Measurements from ENCODE around the gene MLLT1. TPM values are rescaled to one million over a fixed set of nuclear protein-coding genes. Genes with fewer than 3 reads are reported as not detected.

MLLT1 gene
- total RNA-seq, 1 donor from 2014 or later = 23.1 TPM

GRCh38 chr19:6204212-6204611 is 75.6 kb downstream of the MLLT1 start:
- DNase-seq (ENCODE audit: low read depth) = no peak
- Histone ChIP-seq H3K4me3 (ENCODE audit: low read depth, low read length) (no peak overlapping the region), H3K36me3 (ENCODE audit: control insufficient read depth, insufficient read depth, low read length) (no peaks in the 10 kb centered on the region), H3K27me3 (ENCODE audit: control insufficient read depth, insufficient read depth, low read length) (no peaks in the 10 kb centered on the region)
- TF ChIP-seq CTCF (IDR thresholded peaks at IDR 0.05; ENCODE audit: insufficient read depth, low read length, poor library complexity, severe bottlenecking) = no peak

- peak overlapping the region; percentile 93 for H3K4me3 ChIP-seq (ENCODE audit: low read depth, low read length)
- peak; percentile 12 for TF ChIP-seq CTCF (IDR thresholded peaks at IDR 0.05; ENCODE audit: insufficient read depth, low read length, poor library complexity, severe bottlenecking)
- H3K36me3 ChIP-seq (ENCODE audit: control insufficient read depth, insufficient read depth, low read length) = no peaks in the 10 kb centered on the region
- H3K27me3 ChIP-seq (ENCODE audit: control insufficient read depth, insufficient read depth, low read length) = no peaks in the 10 kb centered on the region
- DNase-seq (ENCODE audit: low read depth) = peak; percentile 91
These were observed 80.4 kb downstream of the MLLT1 start for GRCh38 chr19:6199240-6199994.

- no peak for DNase-seq (ENCODE audit: low read depth)
- Histone ChIP-seq H3K4me3 (ENCODE audit: low read depth, low read length) (peak overlapping the region; percentile 93), H3K36me3 (ENCODE audit: control insufficient read depth, insufficient read depth, low read length) (no peaks in the 10 kb centered on the region), H3K27me3 (ENCODE audit: control insufficient read depth, insufficient read depth, low read length) (no peaks in the 10 kb centered on the region)
- no peak for TF ChIP-seq CTCF (IDR thresholded peaks at IDR 0.05; ENCODE audit: insufficient read depth, low read length, poor library complexity, severe bottlenecking)
These were observed 80.9 kb downstream of the MLLT1 start for GRCh38 chr19:6198896-6199239.

- TF ChIP-seq CTCF (IDR thresholded peaks at IDR 0.05; ENCODE audit: insufficient read depth, low read length, poor library complexity, severe bottlenecking) = no peak
- Histone ChIP-seq H3K36me3 (ENCODE audit: control insufficient read depth, insufficient read depth, low read length) (no peaks in the 10 kb centered on the region), H3K4me3 (ENCODE audit: low read depth, low read length) (no peak overlapping the region), H3K27me3 (ENCODE audit: control insufficient read depth, insufficient read depth, low read length) (no peaks in the 10 kb centered on the region)
- no peak for DNase-seq (ENCODE audit: low read depth)
These were observed 83.4 kb downstream of the MLLT1 start for GRCh38 chr19:6196361-6196760.

GRCh38 chr19:6188811-6189210 is 91.0 kb downstream of the MLLT1 start:
- Histone ChIP-seq H3K27me3 (ENCODE audit: control insufficient read depth, insufficient read depth, low read length) (no peaks in the 10 kb centered on the region), H3K36me3 (ENCODE audit: control insufficient read depth, insufficient read depth, low read length) (no peaks in the 10 kb centered on the region), H3K4me3 (ENCODE audit: low read depth, low read length) (no peak overlapping the region)
- no peak for TF ChIP-seq CTCF (IDR thresholded peaks at IDR 0.05; ENCODE audit: insufficient read depth, low read length, poor library complexity, severe bottlenecking)
- no peak for DNase-seq (ENCODE audit: low read depth)

- Histone ChIP-seq H3K4me3 (ENCODE audit: low read depth, low read length) (no peak overlapping the region), H3K27me3 (ENCODE audit: control insufficient read depth, insufficient read depth, low read length) (no peaks in the 10 kb centered on the region), H3K36me3 (ENCODE audit: control insufficient read depth, insufficient read depth, low read length) (no peaks in the 10 kb centered on the region)
- TF ChIP-seq CTCF (IDR thresholded peaks at IDR 0.05; ENCODE audit: insufficient read depth, low read length, poor library complexity, severe bottlenecking) = no peak
- DNase-seq (ENCODE audit: low read depth) = no peak
These were observed 92.4 kb downstream of the MLLT1 start for GRCh38 chr19:6187374-6187773.
